ENCODE measurements around the gene ACER3. TPM values are rescaled to one million over a fixed set of nuclear protein-coding genes. Genes with fewer than 3 reads are reported as not detected.

The ACER3 gene
- total RNA-seq, 1 donor from 2014 or later: 17.3 TPM

DNA sequence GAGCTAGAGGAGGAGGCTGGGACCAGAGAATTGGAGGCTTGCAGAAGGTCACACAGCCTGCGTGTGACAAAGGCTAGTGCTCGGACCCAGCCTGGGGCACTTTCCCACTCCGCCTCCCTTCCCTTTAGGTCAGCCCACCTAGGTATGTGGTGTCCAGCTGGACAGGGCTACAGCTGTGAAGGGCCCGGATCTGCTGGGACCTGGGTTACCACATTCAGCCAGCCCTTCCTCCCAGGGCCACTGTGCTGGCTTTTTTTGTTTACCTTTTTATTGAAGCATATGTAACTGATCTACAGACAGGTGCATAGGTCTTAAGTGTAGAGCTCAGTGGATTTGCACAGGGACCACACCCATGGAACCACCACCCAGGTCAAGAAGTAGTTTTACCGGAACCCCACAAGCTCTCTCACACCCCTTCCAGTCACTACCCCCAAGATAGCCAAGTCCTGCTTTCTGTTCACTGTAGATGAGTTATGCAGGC lies 214.7 kb downstream of the ACER3 start:
- Histone ChIP-seq H3K9me3 (ENCODE audit: insufficient read depth, low read depth, low read length) (no peaks in the 10 kb centered on the region), H3K79me2 (ENCODE audit: insufficient read depth, low read length) (peaks cover 22% of the 10 kb centered on the region), H3K4me3 (ENCODE audit: insufficient read depth, low read depth, low read length) (no peak overlapping the region), H3K36me3 (ENCODE audit: insufficient read depth, low read length) (no peaks in the 10 kb centered on the region), H3K4me1 (ENCODE audit: insufficient read depth, low read length) (peaks cover 31% of the 10 kb centered on the region), H3K27me3 (ENCODE audit: insufficient read depth, low read length) (no peaks in the 10 kb centered on the region), H2AFZ (ENCODE audit: low read depth, low read length) (no peak overlapping the region), H4K20me1 (ENCODE audit: insufficient read depth, low read length) (peaks cover 33% of the 10 kb centered on the region), H3K4me2 (ENCODE audit: low read length) (no peak overlapping the region), H3K9ac (ENCODE audit: low read length) (no peak overlapping the region), H3K27ac (ENCODE audit: low read depth, low read length) (no peak overlapping the region)
- FAIRE-seq (no peak), DNase-seq (ENCODE audit: low read depth) (no peak)
- Mint-ChIP-seq H3K4me1 (ENCODE audit: low read depth, unreplicated experiment) (peaks cover 20% of the 10 kb centered on the region), H3K9me3 (ENCODE audit: unreplicated experiment) (no peaks in the 10 kb centered on the region), H3K27ac (ENCODE audit: unreplicated experiment) (no peak overlapping the region), H3K27me3 (ENCODE audit: low read depth, unreplicated experiment) (no peaks in the 10 kb centered on the region), H3K36me3 (ENCODE audit: low read depth, unreplicated experiment) (peaks cover 2% of the 10 kb centered on the region), H3K4me3 (ENCODE audit: unreplicated experiment) (no peak overlapping the region)
- TF ChIP-seq CTCF (IDR thresholded peaks at IDR 0.05; ENCODE audit: insufficient read depth, low read depth, low read length) (no peak), EZH2 (IDR thresholded peaks at IDR 0.05; ENCODE audit: insufficient read depth, low read length) (no peak)

Other genes starting within 250 kb of the ACER3 start
- gene LRRC32, start 190.2 kb upstream of the ACER3 start, total RNA-seq: 24.4 and 43.7 TPM in 2 replicates
- 57.9 and 69.6 TPM in 2 replicates for gene TSKU, start 77.6 kb upstream of the ACER3 start, total RNA-seq
- gene B3GNT6, start 173.5 kb downstream of the ACER3 start, total RNA-seq: not detected in 2 replicates
- gene CAPN5, start 206.1 kb downstream of the ACER3 start, total RNA-seq: 13.1 and 17.4 TPM in 2 replicates
- 0.67 and 1.3 TPM in 2 replicates for gene OMP, start 241.9 kb downstream of the ACER3 start, total RNA-seq

Measured in astrocyte (in vitro differentiated cells and primary cell).